Ovary (tissue), 3 donors: ENCODE results near the gene GDF11.

Experiments
- EP300 ChIP-seq: sonication (generic); formaldehyde crosslinking; IDR thresholded peaks from one replicate; pipeline ENCODE4 v1.6.1; 2017; ENCODE audit warnings: antibody characterized with exemption
- POLR2A ChIP-seq: fragments of 450-650 bp; IDR thresholded peaks from one replicate; pipeline ENCODE4 v1.6.1; 2017; ENCODE audit warnings: antibody characterized with exemption, mild to moderate bottlenecking, moderate library complexity
- TF ChIP-seq, protein P1 (sequence below), 3 donors: fragments of 450-650 bp in 2 of 3; fragments of 200-600 bp in 1 of 3; IDR thresholded peaks; one replicate each; pipeline versions ENCODE4 v1.5.1 to v1.8.0; 2016 to 2022; ENCODE audit warnings: antibody characterized with exemption in 3 of 3, mild to moderate bottlenecking in 1 of 3
- donor health status: DM: no; HTN: no; CAD: no.

- TF ChIP-seq, protein P1, sequence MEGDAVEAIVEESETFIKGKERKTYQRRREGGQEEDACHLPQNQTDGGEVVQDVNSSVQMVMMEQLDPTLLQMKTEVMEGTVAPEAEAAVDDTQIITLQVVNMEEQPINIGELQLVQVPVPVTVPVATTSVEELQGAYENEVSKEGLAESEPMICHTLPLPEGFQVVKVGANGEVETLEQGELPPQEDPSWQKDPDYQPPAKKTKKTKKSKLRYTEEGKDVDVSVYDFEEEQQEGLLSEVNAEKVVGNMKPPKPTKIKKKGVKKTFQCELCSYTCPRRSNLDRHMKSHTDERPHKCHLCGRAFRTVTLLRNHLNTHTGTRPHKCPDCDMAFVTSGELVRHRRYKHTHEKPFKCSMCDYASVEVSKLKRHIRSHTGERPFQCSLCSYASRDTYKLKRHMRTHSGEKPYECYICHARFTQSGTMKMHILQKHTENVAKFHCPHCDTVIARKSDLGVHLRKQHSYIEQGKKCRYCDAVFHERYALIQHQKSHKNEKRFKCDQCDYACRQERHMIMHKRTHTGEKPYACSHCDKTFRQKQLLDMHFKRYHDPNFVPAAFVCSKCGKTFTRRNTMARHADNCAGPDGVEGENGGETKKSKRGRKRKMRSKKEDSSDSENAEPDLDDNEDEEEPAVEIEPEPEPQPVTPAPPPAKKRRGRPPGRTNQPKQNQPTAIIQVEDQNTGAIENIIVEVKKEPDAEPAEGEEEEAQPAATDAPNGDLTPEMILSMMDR (IDR thresholded peaks at IDR 0.05) = no peak
- TF ChIP-seq POLR2A = no peak
- TF ChIP-seq EP300 = no peak
Measured at GRCh38 chr12:55788546-55788945, 45.6 kb downstream of the GDF11 start.
